HEK293 (cell line): ENCODE measurements around the gene CABP4.

ENCODE experiments used
- CTCF ChIA-PET: fragments of 350-600 bp; formaldehyde crosslinking; extraction: SDS; loops from one replicate; lab custom pipeline; 2021; ENCODE audit warnings: antibody characterized with exemption; lab: Yijun Ruan, JAX
- POLR2A ChIA-PET: fragments of 300-600 bp; formaldehyde crosslinking; extraction: SDS; loops from one replicate; lab custom pipeline; 2020; ENCODE audit warnings: antibody characterized with exemption, inconsistent platforms; lab: Yijun Ruan, JAX
- H3K27ac ChIP-seq: fragments of 200-500 bp; sonication (Bioruptor generic); 2 replicates; pipeline ENCODE4 v1.5.1; 2014; ENCODE audit warnings: low read depth, low read length, control low read depth, inconsistent platforms; ENCODE audit errors: extremely low read depth
- H3K36me3 ChIP-seq, 2 experiments: fragments of 200-500 bp in 1 of 2; sonication (Bioruptor generic) in 1 of 2; 1 replicate in 1 of 2; 2 replicates in 1 of 2; pipeline ENCODE4 v1.5.1; 2014 to 2017; ENCODE audit warnings: inconsistent platforms in 2 of 2, low read length in 2 of 2; ENCODE audit not compliant: control insufficient read depth in 2 of 2, insufficient read depth in 1 of 2
- H3K4me1 ChIP-seq: fragments of 200-500 bp; sonication (Bioruptor generic); 2 replicates; pipeline ENCODE4 v1.5.1; 2014; ENCODE audit warnings: mild to moderate bottlenecking, low read length, inconsistent platforms; ENCODE audit not compliant: control insufficient read depth, insufficient read depth
- H3K4me3 ChIP-seq: 2 replicates; pipeline ENCODE4 v1.5.1; 2011; ENCODE audit warnings: low read depth, mild to moderate bottlenecking, control low read depth, low read length, moderate library complexity
- H3K9me3 ChIP-seq: fragments of 200-500 bp; sonication (Bioruptor generic); 2 replicates; pipeline ENCODE4 v1.5.1; 2014; ENCODE audit warnings: low read depth, low read length, inconsistent platforms; ENCODE audit not compliant: control insufficient read depth, insufficient read depth
- BCL11A ChIP-seq: fragments of 450-650 bp; formaldehyde crosslinking; IDR thresholded peaks from 2 replicates; pipeline ENCODE4 v1.5.1; 2016; ENCODE audit warnings: low read depth, missing biosample characterization, missing genetic modification characterization
- GLI4 ChIP-seq: fragments of 450-650 bp; formaldehyde crosslinking; IDR thresholded peaks from 2 replicates; pipeline ENCODE4 v1.5.1; 2016; ENCODE audit warnings: missing biosample characterization, missing genetic modification characterization
- KLF16 ChIP-seq: fragments of 450-650 bp; formaldehyde crosslinking; IDR thresholded peaks from 2 replicates; pipeline ENCODE4 v1.5.1; 2017; ENCODE audit warnings: missing biosample characterization, missing genetic modification characterization
- SCRT1 ChIP-seq: fragments of 450-650 bp; formaldehyde crosslinking; IDR thresholded peaks from 2 replicates; pipeline ENCODE4 v1.5.1; 2016; ENCODE audit warnings: missing biosample characterization, missing genetic modification characterization, borderline replicate concordance
- SCRT2 ChIP-seq: fragments of 450-650 bp; formaldehyde crosslinking; IDR thresholded peaks from 2 replicates; pipeline ENCODE4 v1.5.1; 2016; ENCODE audit warnings: missing biosample characterization, missing genetic modification characterization
- WT1 ChIP-seq: fragments of 450-650 bp; formaldehyde crosslinking; IDR thresholded peaks from 2 replicates; pipeline ENCODE4 v1.5.1; 2016; ENCODE audit warnings: missing biosample characterization, missing genetic modification characterization
- ZBTB17 ChIP-seq: fragments of 450-650 bp; formaldehyde crosslinking; IDR thresholded peaks from 2 replicates; pipeline ENCODE4 v1.5.1; 2016; ENCODE audit warnings: missing biosample characterization, missing genetic modification characterization
- ZFP3 ChIP-seq: fragments of 450-650 bp; formaldehyde crosslinking; IDR thresholded peaks from 2 replicates; pipeline ENCODE4 v1.5.1; 2016; ENCODE audit warnings: low read depth, missing biosample characterization, missing genetic modification characterization
- ZNF10 ChIP-seq: fragments of 450-650 bp; formaldehyde crosslinking; IDR thresholded peaks from 2 replicates; pipeline ENCODE4 v1.5.1; 2017; ENCODE audit warnings: missing biosample characterization, missing genetic modification characterization
- ZNF16 ChIP-seq: fragments of 450-650 bp; formaldehyde crosslinking; IDR thresholded peaks from 2 replicates; pipeline ENCODE4 v1.5.1; 2016; ENCODE audit warnings: low read depth, missing biosample characterization, missing genetic modification characterization
- ZNF175 ChIP-seq: fragments of 450-650 bp; formaldehyde crosslinking; IDR thresholded peaks from 2 replicates; pipeline ENCODE4 v1.5.1; 2016; ENCODE audit warnings: missing biosample characterization, missing genetic modification characterization
- ZNF391 ChIP-seq: fragments of 450-650 bp; formaldehyde crosslinking; IDR thresholded peaks from 2 replicates; pipeline ENCODE4 v1.5.1; 2016; ENCODE audit warnings: low read depth, missing biosample characterization, missing genetic modification characterization, borderline replicate concordance
- ZNF449 ChIP-seq: fragments of 450-650 bp; formaldehyde crosslinking; IDR thresholded peaks from 2 replicates; pipeline ENCODE4 v1.5.1; 2017; ENCODE audit warnings: missing biosample characterization, mild to moderate bottlenecking, missing genetic modification characterization, moderate library complexity
- ZNF561 ChIP-seq: fragments of 450-650 bp; IDR thresholded peaks from 2 replicates; pipeline ENCODE4 v1.5.1; 2018; ENCODE audit warnings: missing biosample characterization, missing genetic modification characterization, borderline replicate concordance
- TF ChIP-seq, protein P1 (sequence below): fragments of 450-650 bp; formaldehyde crosslinking; IDR thresholded peaks from 2 replicates; pipeline ENCODE4 v1.5.1; 2016; ENCODE audit warnings: missing biosample characterization, missing genetic modification characterization, borderline replicate concordance
- TF ChIP-seq, protein P2 (sequence below): IDR thresholded peaks from 2 replicates; pipeline ENCODE4 v1.6.1; 2011; ENCODE audit warnings: mild to moderate bottlenecking, low read depth, low read length, borderline replicate concordance
- TF ChIP-seq, protein P3 (sequence below): fragments of 450-650 bp; formaldehyde crosslinking; IDR thresholded peaks from 2 replicates; pipeline ENCODE4 v1.5.1; 2016; ENCODE audit warnings: missing biosample characterization, missing genetic modification characterization

Gene CABP4

GRCh38 chr11:67507242-67507863, 52.2 kb downstream of the CABP4 start:
- H3K36me3 ChIP-seq: peaks cover 0 to 13% of the 10 kb centered on the region in 2 experiments; a peak in 1 of 3 replicates
- ChIA-PET POLR2A (no interaction called here), CTCF (no interaction called here)
- no peaks in the 10 kb centered on the region for H3K4me1 ChIP-seq
- H3K9me3 ChIP-seq: no peaks in the 10 kb centered on the region
- H3K4me3 ChIP-seq: peak overlapping the region; percentile 67
- peak; percentile 50; the same call in 1 of the 2 replicates for TF ChIP-seq ZNF391
- peak; percentile 61; the same call in 1 of the 2 replicates for TF ChIP-seq BCL11A
- 0 out of 2 replicates have a peak, but pooled peaks have one; percentile 14 for TF ChIP-seq SCRT1
- TF ChIP-seq ZNF175 (tag by site-specific recombination): no peak
- no peak for TF ChIP-seq WT1
- TF ChIP-seq, protein P1, sequence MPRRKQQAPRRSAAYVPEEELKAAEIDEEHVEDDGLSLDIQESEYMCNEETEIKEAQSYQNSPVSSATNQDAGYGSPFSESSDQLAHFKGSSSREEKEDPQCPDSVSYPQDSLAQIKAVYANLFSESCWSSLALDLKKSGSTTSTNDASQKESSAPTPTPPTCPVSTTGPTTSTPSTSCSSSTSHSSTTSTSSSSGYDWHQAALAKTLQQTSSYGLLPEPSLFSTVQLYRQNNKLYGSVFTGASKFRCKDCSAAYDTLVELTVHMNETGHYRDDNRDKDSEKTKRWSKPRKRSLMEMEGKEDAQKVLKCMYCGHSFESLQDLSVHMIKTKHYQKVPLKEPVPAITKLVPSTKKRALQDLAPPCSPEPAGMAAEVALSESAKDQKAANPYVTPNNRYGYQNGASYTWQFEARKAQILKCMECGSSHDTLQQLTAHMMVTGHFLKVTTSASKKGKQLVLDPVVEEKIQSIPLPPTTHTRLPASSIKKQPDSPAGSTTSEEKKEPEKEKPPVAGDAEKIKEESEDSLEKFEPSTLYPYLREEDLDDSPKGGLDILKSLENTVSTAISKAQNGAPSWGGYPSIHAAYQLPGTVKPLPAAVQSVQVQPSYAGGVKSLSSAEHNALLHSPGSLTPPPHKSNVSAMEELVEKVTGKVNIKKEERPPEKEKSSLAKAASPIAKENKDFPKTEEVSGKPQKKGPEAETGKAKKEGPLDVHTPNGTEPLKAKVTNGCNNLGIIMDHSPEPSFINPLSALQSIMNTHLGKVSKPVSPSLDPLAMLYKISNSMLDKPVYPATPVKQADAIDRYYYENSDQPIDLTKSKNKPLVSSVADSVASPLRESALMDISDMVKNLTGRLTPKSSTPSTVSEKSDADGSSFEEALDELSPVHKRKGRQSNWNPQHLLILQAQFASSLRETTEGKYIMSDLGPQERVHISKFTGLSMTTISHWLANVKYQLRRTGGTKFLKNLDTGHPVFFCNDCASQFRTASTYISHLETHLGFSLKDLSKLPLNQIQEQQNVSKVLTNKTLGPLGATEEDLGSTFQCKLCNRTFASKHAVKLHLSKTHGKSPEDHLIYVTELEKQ (tag by site-specific recombination): no peak
- TF ChIP-seq ZNF449 (tag by site-specific recombination): 0 out of 2 replicates have a peak, but pooled peaks have one; percentile 14
- TF ChIP-seq, protein P2, sequence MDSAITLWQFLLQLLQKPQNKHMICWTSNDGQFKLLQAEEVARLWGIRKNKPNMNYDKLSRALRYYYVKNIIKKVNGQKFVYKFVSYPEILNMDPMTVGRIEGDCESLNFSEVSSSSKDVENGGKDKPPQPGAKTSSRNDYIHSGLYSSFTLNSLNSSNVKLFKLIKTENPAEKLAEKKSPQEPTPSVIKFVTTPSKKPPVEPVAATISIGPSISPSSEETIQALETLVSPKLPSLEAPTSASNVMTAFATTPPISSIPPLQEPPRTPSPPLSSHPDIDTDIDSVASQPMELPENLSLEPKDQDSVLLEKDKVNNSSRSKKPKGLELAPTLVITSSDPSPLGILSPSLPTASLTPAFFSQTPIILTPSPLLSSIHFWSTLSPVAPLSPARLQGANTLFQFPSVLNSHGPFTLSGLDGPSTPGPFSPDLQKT: no peak
- no peak for TF ChIP-seq ZNF561
- TF ChIP-seq KLF16 (tag by site-specific recombination): 0 out of 2 replicates have a peak, but pooled peaks have one; percentile 37
- TF ChIP-seq, protein P3, sequence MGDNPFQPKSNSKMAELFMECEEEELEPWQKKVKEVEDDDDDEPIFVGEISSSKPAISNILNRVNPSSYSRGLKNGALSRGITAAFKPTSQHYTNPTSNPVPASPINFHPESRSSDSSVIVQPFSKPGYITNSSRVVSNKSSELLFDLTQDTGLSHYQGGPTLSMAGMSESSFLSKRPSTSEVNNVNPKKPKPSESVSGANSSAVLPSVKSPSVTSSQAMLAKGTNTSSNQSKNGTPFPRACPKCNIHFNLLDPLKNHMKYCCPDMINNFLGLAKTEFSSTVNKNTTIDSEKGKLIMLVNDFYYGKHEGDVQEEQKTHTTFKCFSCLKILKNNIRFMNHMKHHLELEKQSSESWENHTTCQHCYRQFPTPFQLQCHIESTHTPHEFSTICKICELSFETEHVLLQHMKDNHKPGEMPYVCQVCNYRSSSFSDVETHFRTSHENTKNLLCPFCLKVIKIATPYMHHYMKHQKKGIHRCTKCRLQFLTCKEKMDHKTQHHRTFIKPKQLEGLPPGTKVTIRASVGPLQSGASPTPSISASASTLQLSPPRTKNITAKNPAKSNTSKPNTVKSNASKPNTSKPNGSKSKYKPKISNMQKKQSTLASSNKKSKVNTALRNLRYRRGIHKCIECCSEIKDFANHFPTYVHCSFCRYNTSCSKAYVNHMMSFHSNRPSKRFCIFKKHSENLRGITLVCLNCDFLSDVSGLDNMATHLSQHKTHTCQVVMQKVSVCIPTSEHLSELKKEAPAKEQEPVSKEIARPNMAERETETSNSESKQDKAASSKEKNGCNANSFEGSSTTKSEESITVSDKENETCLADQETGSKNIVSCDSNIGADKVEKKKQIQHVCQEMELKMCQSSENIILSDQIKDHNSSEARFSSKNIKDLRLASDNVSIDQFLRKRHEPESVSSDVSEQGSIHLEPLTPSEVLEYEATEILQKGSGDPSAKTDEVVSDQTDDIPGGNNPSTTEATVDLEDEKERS (tag by site-specific recombination): no peak
- TF ChIP-seq SCRT2 (tag by site-specific recombination): peak; percentile 88
- no peak for TF ChIP-seq ZFP3
- TF ChIP-seq GLI4 (tag by site-specific recombination): 0 out of 2 replicates have a peak, but pooled peaks have one; percentile 22
- 0 out of 2 replicates have a peak, but pooled peaks have one; percentile 31 for TF ChIP-seq ZBTB17 (tag by site-specific recombination)
- TF ChIP-seq ZNF10: 0 out of 2 replicates have a peak, but pooled peaks have one; percentile 23
- no peak for TF ChIP-seq ZNF16
- peak overlapping the region; percentile 43; the same call in 1 of the 2 replicates for H3K27ac ChIP-seq
